Brain microvascular endothelial cell (primary cell): ENCODE measurements around the gene TRIM2.

Experiments
- DNase-seq: peaks from one replicate; pipeline ENCODE4 v3.0.0-alpha.2; 2020
- H3K27ac ChIP-seq: fragments of 250-450 bp; sonication (Bioruptor Pico); 2 replicates; pipeline ENCODE4 v1.5.1; 2020; ENCODE audit warnings: mild to moderate bottlenecking, moderate library complexity
- H3K27me3 ChIP-seq: fragments of 250-450 bp; sonication (Bioruptor Pico); replicated peaks from 2 replicates; pipeline ENCODE4 v1.5.1; 2020; ENCODE audit warnings: mild to moderate bottlenecking
- H3K36me3 ChIP-seq: fragments of 250-450 bp; sonication (Bioruptor Pico); replicated peaks from 2 replicates; pipeline ENCODE4 v1.5.1; 2020; ENCODE audit warnings: mild to moderate bottlenecking
- H3K4me3 ChIP-seq: 2 replicates; pipeline ENCODE4 v1.5.1; 2011; ENCODE audit warnings: low read depth, mild to moderate bottlenecking, control low read depth, low read length, moderate library complexity
- CTCF ChIP-seq: IDR thresholded peaks from 2 replicates; pipeline ENCODE4 v1.5.1; 2011; ENCODE audit warnings: low read depth, mild to moderate bottlenecking, moderate library complexity, low read length, control low read depth, inconsistent platforms; ENCODE audit errors: missing control alignments
- in situ Hi-C: cut with HindIII; loops from 2 replicates; pipeline ENCODE4 v1.10.0; 2017; ENCODE audit warnings: low sequenced_read_pairs, low pct_ligation_motif_present

Gene TRIM2

DNA sequence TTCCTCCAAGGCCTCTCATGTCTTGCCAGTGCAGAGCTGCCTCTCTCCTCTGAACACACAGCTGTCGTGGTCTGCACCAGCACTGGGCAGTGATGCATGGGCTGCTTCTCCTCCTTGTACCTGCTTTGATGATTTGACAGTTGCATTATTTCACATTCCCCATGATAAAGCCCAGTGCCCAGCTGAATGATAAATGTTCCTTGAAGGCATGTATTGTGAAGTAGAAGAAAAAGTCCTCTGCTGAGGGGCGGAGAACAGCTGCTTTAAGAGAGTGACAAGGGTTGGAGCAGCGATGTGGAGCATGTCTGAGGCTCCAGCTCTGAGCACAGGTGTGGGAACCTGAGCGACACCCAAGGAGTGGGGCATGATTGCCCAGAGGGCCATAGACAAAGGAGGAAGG is 21.1 kb upstream of the TRIM2 start:
- TF ChIP-seq CTCF = no peak
- Histone ChIP-seq H3K27me3 (no peaks in the 10 kb centered on the region), H3K36me3 (no peaks in the 10 kb centered on the region), H3K27ac (no peak overlapping the region), H3K4me3 (no peak overlapping the region)
- no peak for DNase-seq
- in situ Hi-C loops = no loop called here

DNA sequence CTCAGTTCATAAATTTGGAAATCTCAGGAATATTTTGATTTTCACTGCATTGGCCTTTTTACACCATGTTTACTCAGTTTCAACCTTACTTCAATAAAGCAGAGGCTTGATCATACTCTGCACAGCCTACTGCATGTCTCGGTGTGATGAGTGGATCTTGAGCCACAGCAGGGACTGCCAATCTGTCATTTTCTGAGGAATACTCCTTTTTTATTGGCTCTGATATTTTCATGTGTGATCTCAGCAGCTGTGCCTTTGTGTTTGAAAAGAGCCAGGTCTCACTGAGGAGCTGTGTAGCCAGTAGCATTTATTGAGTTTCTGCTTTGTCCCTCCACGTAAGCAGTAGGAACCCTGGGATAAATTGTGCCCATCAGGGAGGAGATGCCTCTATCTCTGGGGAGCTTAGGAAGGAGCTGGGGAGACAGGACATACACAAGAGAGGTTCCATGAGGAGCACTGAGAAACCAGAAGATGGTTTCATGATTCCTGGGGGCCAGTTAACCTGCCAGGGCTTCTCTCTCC is 18.9 kb upstream of the TRIM2 start:
- Histone ChIP-seq H3K27me3 (no peaks in the 10 kb centered on the region), H3K27ac (no peak overlapping the region), H3K4me3 (no peak overlapping the region), H3K36me3 (no peaks in the 10 kb centered on the region)
- TF ChIP-seq CTCF = no peak
- in situ Hi-C loops = no loop called here
- no peak for DNase-seq

DNA sequence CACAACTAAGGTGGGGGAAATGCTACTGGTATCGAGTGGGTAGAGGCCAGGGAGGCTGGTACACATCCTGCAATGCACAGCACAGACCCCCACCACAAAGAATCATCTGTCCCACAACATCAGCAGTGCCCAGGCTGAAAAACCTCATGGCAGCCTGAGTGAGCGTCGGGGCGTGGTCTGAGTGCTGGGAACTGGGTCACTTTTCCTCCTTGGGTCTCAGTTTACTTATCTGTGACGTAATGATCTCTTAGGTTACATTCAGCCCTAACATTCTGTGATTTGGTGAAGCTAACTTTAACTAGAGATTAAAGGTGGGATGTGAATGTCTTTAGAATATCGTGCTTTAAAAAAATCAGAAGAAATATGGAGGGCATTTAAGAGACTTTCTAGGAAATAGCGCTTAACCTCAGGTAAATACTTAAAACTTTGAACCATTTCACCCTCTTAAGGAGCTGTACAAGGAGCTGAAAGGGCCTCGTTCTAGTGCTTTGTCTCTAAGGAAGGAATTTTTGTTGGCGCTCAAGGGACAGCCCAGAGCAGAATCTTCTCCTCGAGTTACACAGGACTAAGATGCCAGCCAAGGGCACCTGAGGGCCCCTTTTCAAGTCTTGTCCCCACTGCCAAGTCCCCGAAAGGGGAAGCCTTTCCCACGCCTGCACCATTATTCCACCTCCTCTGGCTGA is 18.1 kb upstream of the TRIM2 start:
- no peak for TF ChIP-seq CTCF
- in situ Hi-C loops = no loop called here
- Histone ChIP-seq H3K36me3 (no peaks in the 10 kb centered on the region), H3K27ac (no peak overlapping the region), H3K4me3 (no peak overlapping the region), H3K27me3 (no peaks in the 10 kb centered on the region)
- no peak for DNase-seq

GRCh38 chr4:153189016-153189801 is 15.0 kb upstream of the TRIM2 start:
- DNase-seq = peak; percentile 3
- H3K27ac ChIP-seq = no peak overlapping the region
- H3K36me3 ChIP-seq = no peaks in the 10 kb centered on the region
- in situ Hi-C loops = no loop called here
- H3K4me3 ChIP-seq = no peak overlapping the region
- no peaks in the 10 kb centered on the region for H3K27me3 ChIP-seq
- TF ChIP-seq CTCF = no peak

DNA sequence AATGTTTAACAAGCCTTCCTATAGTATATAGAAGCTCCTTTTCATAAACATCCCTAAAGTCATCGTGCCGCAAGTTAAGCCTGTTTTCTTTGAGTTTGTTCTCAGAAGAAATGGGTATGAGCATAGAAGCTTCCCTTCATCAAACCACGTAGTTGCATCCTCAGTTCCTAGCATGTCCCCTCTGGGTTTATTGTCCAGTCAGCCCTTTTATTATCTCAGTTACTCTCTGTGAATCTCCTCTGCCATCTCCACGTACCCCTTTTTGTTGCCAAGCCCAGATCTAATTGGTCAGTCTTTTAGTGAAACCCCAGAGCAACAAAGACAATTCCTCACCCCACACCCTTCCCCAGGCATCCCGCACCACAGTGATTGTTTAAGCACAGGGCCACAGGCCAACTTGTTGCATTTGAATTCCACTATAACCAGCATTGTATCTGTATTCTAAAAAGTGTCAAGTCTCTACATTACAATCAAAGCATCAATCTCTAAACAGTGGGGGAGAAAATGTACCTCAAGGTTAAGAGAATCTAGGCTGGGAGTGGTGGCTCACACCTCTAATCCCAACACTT is 12.4 kb upstream of the TRIM2 start:
- Histone ChIP-seq H3K4me3 (no peak overlapping the region), H3K27me3 (no peaks in the 10 kb centered on the region), H3K36me3 (no peaks in the 10 kb centered on the region), H3K27ac (no peak overlapping the region)
- DNase-seq = no peak
- in situ Hi-C loops = no loop called here
- TF ChIP-seq CTCF = no peak
